HG03558 (cell line): Measurements from ENCODE around the gene DGKD.

ENCODE experiments used
- ATAC-seq: cut with Tn5 transposase; IDR thresholded peaks from one replicate; pipeline ENCODE4 v1.9.1; 2021; ENCODE audit warnings: moderate number of reproducible peaks; ENCODE audit not compliant: unreplicated experiment; ENCODE audit errors: extremely low read depth

Gene DGKD

GRCh38 chr2:233407771-233408181 lies 53.5 kb downstream of the DGKD start:
- no peak for ATAC-seq

DNA sequence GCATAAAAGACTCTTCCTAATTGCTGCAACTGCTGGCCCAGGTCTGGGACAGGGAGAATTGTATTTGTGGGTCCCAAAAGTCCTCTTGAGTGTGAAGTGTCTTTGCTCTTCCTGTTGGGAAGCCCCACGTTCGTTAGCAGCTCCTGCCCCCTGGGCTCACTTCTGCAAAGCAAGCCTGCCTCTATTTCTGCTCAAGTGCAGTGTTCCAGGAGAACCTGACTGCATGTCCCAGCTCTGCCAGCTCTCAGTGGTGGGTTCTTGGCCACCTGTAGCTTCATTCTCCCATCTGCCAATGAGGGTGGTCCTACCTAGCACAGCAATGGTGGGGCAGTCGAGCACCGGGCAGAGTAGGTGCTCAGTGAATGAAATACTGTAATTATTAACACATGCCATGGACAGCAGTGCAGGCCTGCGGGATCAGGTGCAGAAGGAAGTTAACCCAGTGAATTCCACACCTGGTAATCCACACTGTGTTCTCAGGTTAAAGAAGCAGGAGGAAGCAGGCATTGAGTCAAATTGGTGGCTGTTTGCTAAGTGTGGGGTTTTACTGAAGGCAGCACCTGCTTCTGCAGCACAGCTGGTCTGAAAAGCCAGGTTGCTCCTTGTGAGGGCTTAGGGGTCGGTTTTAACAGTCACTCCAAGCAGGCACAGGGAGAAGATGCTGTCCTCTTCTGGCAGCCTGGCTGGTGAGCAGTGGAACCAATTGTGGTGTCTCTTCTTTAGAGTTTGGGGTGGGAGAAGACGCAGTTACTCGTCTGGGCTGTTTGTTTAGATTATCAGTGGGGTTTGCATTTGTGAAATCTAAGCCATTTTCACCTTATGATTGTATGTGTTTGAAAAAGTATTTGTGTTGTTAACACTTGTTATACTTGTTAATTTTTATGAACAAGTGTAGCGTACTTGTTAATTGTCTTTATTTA lies 54.3 kb downstream of the DGKD start:
- no peak for ATAC-seq

DNA sequence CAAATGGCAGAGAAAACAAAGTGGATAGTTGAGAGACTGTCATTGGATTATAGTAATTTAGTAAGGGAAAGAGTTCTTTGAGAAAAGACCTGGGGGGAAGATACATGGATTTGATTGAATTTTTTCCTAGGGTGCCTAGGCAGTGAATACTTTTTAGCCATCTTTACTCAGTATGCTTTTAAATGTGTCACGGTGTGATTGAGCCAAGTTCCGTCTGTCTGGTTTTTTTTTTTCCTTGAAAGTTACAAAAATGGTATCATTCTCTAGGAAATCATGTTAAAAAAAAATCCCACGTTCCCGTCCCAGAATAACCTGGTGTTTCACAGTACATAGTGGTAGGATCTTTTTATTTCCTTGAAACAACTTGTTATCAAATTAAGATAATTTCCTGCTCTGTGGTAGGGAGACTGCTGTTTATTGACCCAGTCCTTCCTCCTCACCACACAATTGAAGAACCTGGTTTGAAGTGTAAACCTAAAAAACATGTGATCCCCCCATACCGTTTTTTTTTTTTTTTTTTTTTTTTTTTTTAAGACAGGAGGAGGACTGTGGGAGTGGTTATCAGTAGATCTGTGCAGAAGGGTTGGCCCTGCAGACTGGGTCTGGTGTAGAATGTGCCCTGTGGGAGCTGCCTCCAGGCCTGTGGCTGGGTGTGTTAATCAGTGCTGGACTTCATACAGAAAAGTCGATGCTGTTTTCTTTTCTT lies 55.1 kb downstream of the DGKD start:
- ATAC-seq: no peak

DNA sequence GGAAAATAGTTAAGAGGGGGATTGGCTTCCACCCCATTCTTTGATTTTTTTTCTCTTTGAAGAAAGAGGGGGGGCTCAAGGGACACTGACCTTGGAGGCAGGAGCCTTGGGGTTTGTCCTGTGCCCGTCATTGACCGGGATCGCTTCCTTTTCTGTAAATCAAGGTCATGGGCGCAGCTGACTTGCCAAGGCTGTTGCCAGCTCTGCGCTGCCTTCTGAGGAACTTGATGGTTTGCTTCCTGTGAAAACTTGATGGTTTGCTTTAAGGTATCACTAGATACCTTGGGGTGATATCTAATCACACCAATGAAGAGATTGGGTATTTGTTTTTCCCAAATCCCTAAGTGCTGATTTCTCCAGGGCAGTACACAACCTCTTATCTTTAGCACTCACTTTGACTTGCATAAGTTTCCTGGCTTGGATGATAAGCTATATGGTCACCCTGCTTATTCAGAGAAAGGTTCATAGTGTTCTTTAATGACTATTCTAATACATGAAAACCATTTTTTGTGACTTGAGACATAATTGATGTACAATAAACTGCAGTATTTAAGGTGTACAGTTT lies 56.0 kb downstream of the DGKD start:
- no peak for ATAC-seq

DNA sequence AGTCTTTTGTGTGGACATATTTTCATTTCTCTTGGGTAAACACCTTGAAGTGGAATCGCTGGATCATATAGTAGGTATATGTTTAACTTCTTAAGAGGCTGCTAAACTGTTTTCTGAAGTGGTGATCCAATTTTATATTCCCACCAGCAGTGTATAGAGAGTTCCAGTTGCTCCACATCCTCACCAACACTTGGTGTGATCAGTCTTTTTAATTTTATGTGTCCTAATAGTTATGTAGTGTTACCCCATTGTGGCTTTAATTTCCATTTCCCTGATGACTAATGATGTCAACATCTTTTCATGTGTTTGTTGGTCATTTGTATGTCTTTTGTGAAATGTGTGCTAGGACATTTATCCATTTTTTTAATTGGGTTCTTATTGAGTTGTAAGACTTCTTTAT lies 56.9 kb downstream of the DGKD start:
- ATAC-seq: no peak

DNA sequence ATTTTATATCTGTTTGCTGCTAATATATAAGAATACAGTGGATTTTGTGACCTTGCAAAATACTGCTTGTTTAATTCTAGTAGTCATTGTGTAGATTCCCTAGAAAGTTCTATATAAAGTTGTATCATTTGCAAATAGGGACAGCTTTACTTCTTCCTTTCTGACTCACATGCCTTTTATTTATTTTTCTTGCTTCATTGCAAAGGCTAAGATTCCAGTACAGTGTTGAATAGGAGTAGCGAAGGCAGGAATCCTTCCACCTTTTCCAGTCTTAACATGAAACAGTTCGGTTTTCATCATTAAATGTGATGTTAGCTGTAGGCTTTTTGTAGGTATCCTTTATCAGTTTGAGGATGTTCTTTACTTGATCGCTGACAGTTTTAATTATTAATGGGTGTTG lies 58.1 kb downstream of the DGKD start:
- ATAC-seq: no peak

DNA sequence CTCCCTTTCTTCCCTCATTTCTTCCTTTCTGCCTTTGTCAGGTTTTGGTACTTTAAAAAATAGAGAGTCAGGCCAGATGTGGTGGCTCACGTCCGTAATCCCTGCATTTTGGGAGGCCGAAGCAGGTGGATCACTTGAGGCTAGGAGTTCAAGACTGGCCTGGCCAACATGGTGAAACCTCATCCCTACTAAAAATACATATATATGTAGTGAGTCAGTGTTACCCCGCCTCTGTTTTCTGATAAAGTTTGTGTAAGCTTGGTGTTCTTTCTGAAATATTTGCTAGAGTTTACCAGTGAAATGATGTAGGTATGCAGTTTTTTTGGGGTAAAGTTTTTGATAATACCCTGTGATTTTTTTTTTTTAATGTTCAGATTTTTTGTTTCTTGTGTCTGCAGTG lies 58.8 kb downstream of the DGKD start:
- ATAC-seq: no peak

- ATAC-seq: no peak
These were observed 59.4 kb downstream of the DGKD start for GRCh38 chr2:233413559-233414272.

GRCh38 chr2:233414273-233414654 lies 60.0 kb downstream of the DGKD start:
- ATAC-seq: no peak

GRCh38 chr2:233414777-233415570 lies 60.7 kb downstream of the DGKD start:
- ATAC-seq: no peak

GRCh38 chr2:233416199-233416598 lies 61.9 kb downstream of the DGKD start:
- no peak for ATAC-seq

DNA sequence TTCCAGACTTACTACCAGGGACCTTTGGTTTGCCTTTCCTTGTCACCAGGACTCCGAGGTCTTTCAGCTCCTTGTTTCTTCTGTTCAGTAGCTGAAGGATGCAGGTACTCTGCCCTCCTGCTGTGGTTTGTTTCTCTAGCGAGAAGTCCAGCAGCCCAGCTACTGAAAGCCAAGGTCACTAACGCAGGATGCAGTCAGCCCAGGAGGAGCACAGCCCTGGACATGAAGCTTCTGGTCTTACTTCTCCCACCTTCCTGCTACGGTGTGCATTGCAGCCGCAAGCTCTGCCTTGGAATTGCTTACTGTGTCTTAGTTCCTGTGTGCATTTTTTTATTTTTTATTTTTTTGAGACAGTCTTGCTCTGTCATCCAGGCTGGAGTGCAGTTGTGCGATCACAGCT lies 62.4 kb downstream of the DGKD start:
- no peak for ATAC-seq

GRCh38 chr2:233417282-233417681 lies 63.0 kb downstream of the DGKD start:
- ATAC-seq: no peak

DNA sequence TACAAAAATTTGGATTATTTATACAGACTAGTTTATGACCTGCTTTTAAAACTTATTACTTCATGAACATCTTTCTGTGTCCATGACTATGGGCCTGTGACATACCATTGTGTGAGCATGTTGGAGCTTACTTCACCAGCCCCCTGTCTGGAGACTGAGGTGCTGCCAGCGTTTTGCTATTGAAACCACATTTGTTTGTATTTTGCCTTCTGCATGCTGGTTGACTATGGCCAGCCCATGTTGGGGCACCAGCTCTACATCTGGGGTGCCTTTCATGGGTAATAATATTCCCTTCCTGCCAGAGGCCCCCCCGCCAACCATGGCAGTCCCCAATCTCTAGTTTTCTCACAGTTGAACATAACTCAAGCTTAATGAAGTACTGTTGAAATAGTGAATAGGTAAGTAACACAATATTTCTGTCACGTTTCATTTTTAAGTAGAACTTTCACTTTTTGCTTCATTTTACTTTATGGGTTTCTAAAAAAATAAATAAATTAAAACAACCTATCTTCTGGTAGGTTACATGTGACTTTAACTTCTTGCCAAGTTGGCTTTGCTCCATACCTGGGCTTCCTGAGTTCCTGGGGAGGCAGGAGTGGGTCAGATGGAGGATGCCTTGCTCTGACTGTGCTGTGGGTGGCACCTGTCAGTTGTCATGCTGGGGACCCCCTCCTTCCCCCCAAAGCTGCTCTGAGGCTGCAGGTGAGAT lies 63.9 kb downstream of the DGKD start:
- ATAC-seq: no peak

DNA sequence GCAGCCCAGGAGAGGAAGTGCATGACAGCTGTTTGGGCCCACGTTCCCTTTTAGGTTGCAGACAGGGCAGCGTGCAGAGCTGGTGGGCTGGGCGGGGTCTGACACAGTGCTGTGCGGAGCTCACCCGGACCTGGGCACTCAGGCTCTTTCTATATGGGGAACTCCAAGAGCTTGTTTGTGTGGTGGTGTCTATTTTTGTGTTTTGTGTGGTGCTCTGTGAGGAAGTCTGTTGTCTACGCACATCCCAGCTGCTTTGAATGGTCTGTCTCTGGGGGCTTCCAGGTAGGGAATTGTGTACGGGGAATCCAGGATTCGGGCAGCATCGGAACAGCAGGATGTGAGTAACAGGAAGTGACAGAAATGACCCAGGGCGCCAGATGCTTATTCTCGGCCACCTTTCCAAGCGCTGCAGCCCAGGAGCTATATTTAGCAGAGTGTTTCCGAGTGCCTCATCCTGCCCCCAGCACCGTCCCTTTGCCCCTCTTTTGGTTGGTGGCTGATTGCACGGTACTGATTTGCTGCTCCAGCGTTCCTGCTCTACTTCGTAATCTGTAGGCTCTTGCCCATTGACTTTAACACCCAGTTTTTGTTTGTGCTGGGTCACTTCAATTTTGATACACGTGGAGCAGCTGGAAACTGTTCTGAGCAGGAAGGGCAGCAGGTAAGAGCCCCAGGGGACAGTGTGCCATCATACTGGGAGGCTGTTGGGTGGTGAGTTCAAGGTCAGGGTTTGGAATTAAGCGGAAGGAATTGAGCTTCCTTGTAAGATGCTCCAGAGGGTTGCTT lies 64.7 kb downstream of the DGKD start:
- no peak for ATAC-seq

- ATAC-seq: no peak
These were observed 65.5 kb downstream of the DGKD start for GRCh38 chr2:233419602-233420391.

DNA sequence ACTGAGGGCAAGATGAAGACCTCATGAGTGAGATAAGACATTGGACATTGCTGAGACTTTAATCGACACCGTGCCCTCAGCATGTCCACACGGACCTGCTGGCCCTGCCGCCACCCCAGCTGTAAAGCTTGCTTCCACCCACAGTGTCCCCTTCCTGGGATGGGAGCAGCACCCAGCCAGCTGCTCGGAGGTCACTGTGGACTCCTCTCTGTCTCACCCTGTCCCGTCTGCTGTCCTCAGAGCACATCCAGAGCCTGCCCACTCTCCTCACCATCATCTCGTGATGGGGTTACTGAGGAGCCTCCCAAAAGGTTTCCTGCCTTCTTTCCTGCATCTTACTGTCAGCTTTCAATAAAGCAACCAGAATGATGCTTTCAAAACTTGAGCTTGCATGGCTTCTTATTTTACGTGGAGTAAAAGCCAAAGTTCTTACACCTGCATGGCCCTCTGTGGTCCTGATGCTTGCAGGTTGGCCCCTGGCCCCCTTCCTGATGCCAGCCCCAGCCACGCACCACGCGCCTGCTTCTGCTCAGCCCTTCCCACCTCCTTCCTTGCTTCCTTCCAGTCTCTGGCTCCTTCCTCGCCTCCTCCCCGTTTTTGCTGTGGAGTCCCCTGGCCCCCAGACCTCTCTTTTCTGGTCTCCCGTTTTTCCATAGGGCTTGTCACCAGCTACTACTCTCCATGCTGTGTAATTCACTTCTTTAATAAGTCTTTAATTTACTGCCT lies 67.0 kb downstream of the DGKD start:
- no peak for ATAC-seq
